ENCODE results near the gene STAMBP. TPM values are rescaled to one million over a fixed set of nuclear protein-coding genes. Genes with fewer than 3 reads are reported as not detected.
A peak's percentile ranks its signal among the peaks of the same experiment; 100 is the strongest.

Gene STAMBP
- total and polyA plus RNA-seq, 2 of the 4 experiments (the other 2 are of a cell fraction) = 29.7 to 38.7 TPM

DNA sequence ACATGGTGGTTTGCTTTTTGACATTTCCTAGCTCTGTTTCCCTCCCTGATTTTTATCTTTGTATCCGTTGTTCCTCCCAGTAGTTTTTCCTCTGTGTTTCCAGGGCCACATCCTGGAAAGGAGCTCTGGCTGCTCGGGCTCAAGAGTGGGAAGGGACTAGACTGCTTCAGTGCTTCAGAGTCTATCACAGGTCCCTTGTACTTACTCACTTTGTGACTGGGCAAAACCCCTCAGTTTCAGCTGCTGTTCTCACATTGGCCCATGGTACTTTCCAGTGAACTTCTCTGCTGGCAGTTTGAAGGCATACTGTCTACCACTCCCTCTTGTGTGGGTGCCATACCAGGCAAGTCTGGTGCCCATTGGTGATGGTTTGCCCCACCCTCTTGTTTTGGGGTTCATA lies 7.5 kb upstream of the STAMBP start:
- ChIA-PET POLR2A (ENCODE audit: unreplicated experiment) (no interaction called here), CTCF (no interaction called here)
- no peaks in the 10 kb centered on the region for H3K9me3 ChIP-seq (ENCODE audit: control insufficient read depth, insufficient read depth, low read length)

More for the DNA sequence above, 7.5 kb upstream of the STAMBP start:
- in situ Hi-C loops (cut with MboI; ENCODE audit: low sequenced_read_pairs) = loop anchor here (10.0 to 25.0 kb wide), 2 partner anchors 164 to 516 kb away; partner anchors contain the start of genes SLC4A5 and TET3
- H3K23ac ChIP-seq (ENCODE audit: low read depth, low read length) = peak overlapping the region; percentile 51; the same call in 1 of the 2 replicates
- ATAC-seq (ENCODE audit: low read depth) (no peak), DNase-seq (no peak)
- no peak overlapping the region for H2BK20ac ChIP-seq (ENCODE audit: low read depth, low read length)
- no peak overlapping the region for H4K91ac ChIP-seq (ENCODE audit: insufficient read depth, low read depth, low read length)
- H3K9me1 ChIP-seq (ENCODE audit: insufficient read depth, low read length) = 0 out of 2 replicates have a peak, but pooled peaks cover 5% of the 10 kb centered on the region
- H2BK15ac ChIP-seq (ENCODE audit: low read depth, low read length) = no peak overlapping the region
- peaks cover 13% of the 10 kb centered on the region for H3K27me3 ChIP-seq (ENCODE audit: control insufficient read depth, insufficient read depth, low read length)
- H3K4me1 ChIP-seq (ENCODE audit: control insufficient read depth, insufficient read depth, low read length) = no peaks in the 10 kb centered on the region
- no peak overlapping the region for H2BK120ac ChIP-seq (ENCODE audit: low read depth, low read length)
- H3K36me3 ChIP-seq (ENCODE audit: control insufficient read depth, insufficient read depth, low read length) = no peaks in the 10 kb centered on the region
- TF ChIP-seq MAZ (IDR thresholded peaks at IDR 0.05; ENCODE audit: borderline replicate concordance, low read depth, low read length) (no peak), RFX5 (IDR thresholded peaks at IDR 0.05; ENCODE audit: low read depth, low read length) (no peak), MXI1 (IDR thresholded peaks at IDR 0.05; ENCODE audit: borderline replicate concordance, low read depth, low read length) (no peak), POLR2A (IDR thresholded peaks at IDR 0.05; ENCODE audit: low read depth, low read length) (no peak), USF2 (IDR thresholded peaks at IDR 0.05; ENCODE audit: low read depth, low read length) (no peak), MAFK (IDR thresholded peaks at IDR 0.05; ENCODE audit: low read depth, low read length) (no peak)
- no CpG with 5 or more reads among the region's 2 CpGs for WGBS, 2 experiments (ENCODE audit: extremely low coverage in 2 of 2, insufficient read length in 1 of 2)
- H2BK5ac ChIP-seq (ENCODE audit: low read depth, low read length, poor library complexity, severe bottlenecking) = no peak overlapping the region
- intact Hi-C loops (cut with micrococcal nuclease) = no loop called here
- H3K4ac ChIP-seq (ENCODE audit: low read depth, low read length) = no peak overlapping the region
- H3K9ac ChIP-seq (ENCODE audit: low read depth, low read length) = no peak overlapping the region
- H3K4me3 ChIP-seq (ENCODE audit: insufficient read depth, low read depth, low read length) = no peak overlapping the region
- no peak overlapping the region for H3K14ac ChIP-seq (replicated peaks; ENCODE audit: low read depth, low read length)
- H3K4me2 ChIP-seq (ENCODE audit: low read depth, low read length) = no peak overlapping the region
- H4K20me1 ChIP-seq (ENCODE audit: insufficient read depth, low read length) = no peaks in the 10 kb centered on the region
- no peaks in the 10 kb centered on the region for H3K79me1 ChIP-seq (ENCODE audit: low read depth in 1 of 2, low read length in 2 of 2)
- no peak overlapping the region for H2AFZ ChIP-seq (replicated peaks; ENCODE audit: low read length, poor library complexity)
- no peak overlapping the region for H4K8ac ChIP-seq (ENCODE audit: low read depth in 2 of 2, low read length in 2 of 2)
- H3K56ac ChIP-seq (ENCODE audit: extremely low read depth, insufficient read depth, low read length) = no peak overlapping the region
- dilution Hi-C loops (cut with HindIII; ENCODE audit: low sequenced_read_pairs, unreplicated experiment) = no loop called here
- no peak overlapping the region for H2AK9ac ChIP-seq (replicated peaks; ENCODE audit: low read depth, low read length, poor library complexity)
- no TSS peak for BruUV-seq (replicated peaks)
- no peak overlapping the region for H3K18ac ChIP-seq (ENCODE audit: low read depth, low read length)
- no peak overlapping the region for H4K5ac ChIP-seq (ENCODE audit: low read depth, low read length)
- H2AK5ac ChIP-seq (ENCODE audit: low read depth, low read length) = no peak overlapping the region
- H3K27ac ChIP-seq (ENCODE audit: insufficient read depth, low read length) = no peak overlapping the region

Measured in IMR-90 (cell line).